Left lobe of liver (tissue), 2 donors: Measurements from ENCODE around the gene PIK3R3. TPM values are rescaled to one million over a fixed set of nuclear protein-coding genes. Genes with fewer than 3 reads are reported as not detected.

Source experiments
- ATAC-seq: fragments of 200-7000 bp; cut with Tn5 transposase; one replicate; pipeline ENCODE4 v1.9.1; 2020; ENCODE audit warnings: mild to moderate bottlenecking, moderate library complexity
- DNase-seq: peaks from one replicate; pipeline ENCODE4 v3.0.0-alpha.2; 2020; ENCODE audit warnings: low spot score
- total RNA-seq: library from RNA; stranded (reverse); gene quantifications from one replicate; pipeline ENCODE4 v1.2.1, GENCODE V29; 2021
- donor health status: DM: no; HTN: no; CAD: no; lungs with moderate emphysema.
- donor health status: DM: no; HTN: yes; CAD: no.

The PIK3R3 gene
- total RNA-seq, 1 donor from 2014 or later: 3.1 TPM

DNA sequence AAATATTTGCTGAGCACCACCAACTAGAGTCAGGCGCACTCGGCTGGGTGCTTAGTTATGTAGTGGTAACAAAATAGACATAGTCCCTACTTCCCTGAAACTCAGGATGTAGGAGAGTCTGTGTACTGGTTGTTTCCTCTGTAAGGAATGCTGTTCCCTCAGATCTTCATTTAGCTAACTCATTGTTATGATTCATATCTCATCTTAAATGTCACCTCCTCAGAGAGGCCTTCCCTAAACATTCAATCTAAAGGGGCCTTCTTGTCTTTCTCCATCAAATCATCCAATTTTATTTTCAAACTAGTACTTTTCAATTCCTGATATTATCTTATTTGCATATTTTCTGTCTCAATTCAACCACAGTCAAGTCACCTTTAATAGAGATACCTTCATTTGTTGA, 132.9 kb downstream of the PIK3R3 start:
- no peak for DNase-seq
- no peak for ATAC-seq

DNA sequence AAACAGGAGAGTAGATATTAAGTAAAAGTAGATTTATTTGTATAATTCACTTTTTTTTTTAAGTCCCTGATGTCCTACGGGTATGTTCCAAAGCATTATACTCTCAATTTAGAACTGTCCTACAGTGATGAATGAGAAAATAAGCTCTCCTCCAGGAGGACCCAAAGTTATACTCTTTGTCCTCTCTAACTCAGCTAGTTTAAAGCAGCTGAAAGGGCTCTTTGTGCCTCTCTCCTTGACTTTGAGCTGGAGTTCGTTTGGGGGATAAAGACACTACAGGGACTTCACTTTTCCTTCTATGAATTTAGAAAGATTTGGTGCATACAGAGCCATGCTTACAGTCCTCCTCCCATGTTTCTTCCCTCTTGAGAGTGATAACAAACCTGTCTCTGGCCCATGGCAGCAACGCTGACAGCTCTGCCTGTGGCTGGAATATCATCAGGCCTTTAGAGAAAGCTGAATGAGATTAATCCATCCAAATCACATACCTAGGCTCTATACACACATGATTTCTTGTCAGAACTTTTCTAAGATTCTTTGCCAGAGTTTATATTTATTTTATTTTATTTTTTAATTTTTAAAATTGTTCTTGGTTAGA, 134.3 kb downstream of the PIK3R3 start:
- ATAC-seq: no peak
- DNase-seq: no peak

DNA sequence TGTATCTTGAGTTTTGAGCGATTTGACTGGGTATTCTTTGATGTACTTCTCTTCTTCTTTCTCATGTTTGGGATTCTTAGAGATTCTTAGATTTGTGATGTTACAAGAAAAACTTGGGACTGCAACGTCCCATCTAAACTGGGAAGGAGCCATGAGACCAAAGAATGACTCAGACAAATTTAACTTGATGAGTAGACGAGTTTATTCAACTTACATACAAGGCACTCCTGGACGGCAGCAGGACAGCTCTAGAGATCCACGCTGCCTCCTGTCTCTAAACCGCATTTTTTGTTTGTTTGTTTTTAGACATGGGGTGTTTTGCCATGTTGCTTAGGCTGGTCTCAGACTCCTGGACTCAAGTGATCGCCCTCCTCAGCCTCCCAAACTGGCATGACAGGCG, 137.1 kb downstream of the PIK3R3 start:
- ATAC-seq (no peak), DNase-seq (no peak)

DNA sequence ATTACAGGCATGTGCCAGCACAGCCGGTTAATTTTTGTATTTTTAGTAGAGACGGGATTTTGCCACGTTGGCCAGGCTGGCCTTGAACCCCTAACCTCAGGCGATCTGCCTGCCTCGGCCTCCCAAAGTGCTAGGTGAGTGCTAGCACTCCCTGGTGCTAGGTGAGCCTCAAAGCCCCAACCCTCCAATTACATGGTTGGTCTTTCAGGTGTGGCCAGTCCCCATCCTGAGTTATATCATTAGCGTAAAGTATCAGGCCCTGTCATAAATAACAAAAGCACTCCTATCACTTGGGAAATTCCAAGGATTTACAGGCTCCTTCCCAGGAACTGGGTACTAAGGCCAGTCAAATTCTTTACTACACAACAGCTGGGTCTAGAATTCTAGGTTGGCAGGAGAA, 138.0 kb downstream of the PIK3R3 start:
- ATAC-seq: no peak

More for the DNA sequence above, 138.0 kb downstream of the PIK3R3 start:
- DNase-seq: no peak

Other genes starting within 250 kb of the PIK3R3 start
- gene TSPAN1, start 42.5 kb upstream of the PIK3R3 start, total RNA-seq: 7.7 TPM
- gene P3R3URF, start 43.9 kb upstream of the PIK3R3 start, total RNA-seq: not detected
- 39.8 TPM for gene POMGNT1, start 65.8 kb upstream of the PIK3R3 start, total RNA-seq
- gene LURAP1, start 70.7 kb upstream of the PIK3R3 start, total RNA-seq: 0.40 TPM
- gene RAD54L, start 115.1 kb upstream of the PIK3R3 start, total RNA-seq: 0.33 TPM
- gene LRRC41, start 171.0 kb upstream of the PIK3R3 start, total RNA-seq: 23.1 TPM
- 68.7 TPM for gene UQCRH, start 171.1 kb upstream of the PIK3R3 start, total RNA-seq
- gene NSUN4, start 208.2 kb upstream of the PIK3R3 start, total RNA-seq: 9.3 TPM